HEK293T (cell line): ENCODE data around the gene PRKD2.

Experiments used
- CTCF ChIA-PET: fragments of 350-600 bp; formaldehyde crosslinking; extraction: SDS; loops from one replicate; lab custom pipeline; 2021; ENCODE audit warnings: antibody characterized with exemption, inconsistent platforms; lab: Yijun Ruan, JAX
- POLR2A ChIA-PET: fragments of 350-600 bp; formaldehyde crosslinking; extraction: SDS; loops from one replicate; lab custom pipeline; 2020; ENCODE audit warnings: antibody characterized with exemption, inconsistent platforms; lab: Yijun Ruan, JAX
- DNase-seq: peaks from one replicate; pipeline ENCODE4 v3.0.0; 2012; ENCODE audit warnings: mixed read lengths; ENCODE audit errors: extremely low spot score
- ARNT ChIP-seq: fragments of 450-650 bp; IDR thresholded peaks from 2 replicates; pipeline ENCODE4 v1.6.1; 2017; ENCODE audit warnings: mild to moderate bottlenecking
- BHLHE40 ChIP-seq: fragments of 450-650 bp; IDR thresholded peaks from 2 replicates; pipeline ENCODE4 v1.6.1; 2016; ENCODE audit warnings: mild to moderate bottlenecking, moderate library complexity, borderline replicate concordance
- CTBP1 ChIP-seq: fragments of 450-650 bp; IDR thresholded peaks from 2 replicates; pipeline ENCODE4 v1.6.1; 2016; ENCODE audit warnings: borderline replicate concordance
- ELF4 ChIP-seq: fragments of 450-650 bp; IDR thresholded peaks from 2 replicates; pipeline ENCODE4 v1.6.1; 2017; ENCODE audit warnings: antibody characterized with exemption
- FOXA1 ChIP-seq: fragments of 450-650 bp; IDR thresholded peaks from 2 replicates; pipeline ENCODE4 v1.6.1; 2016; ENCODE audit warnings: mild to moderate bottlenecking
- FOXK2 ChIP-seq: fragments of 450-650 bp; IDR thresholded peaks from 2 replicates; pipeline ENCODE4 v1.6.1; 2016; ENCODE audit warnings: mild to moderate bottlenecking
- FOXM1 ChIP-seq: fragments of 450-650 bp; IDR thresholded peaks from 2 replicates; pipeline ENCODE4 v1.6.1; 2017; ENCODE audit warnings: mild to moderate bottlenecking, borderline replicate concordance
- HDGF ChIP-seq: fragments of 450-650 bp; IDR thresholded peaks from 2 replicates; pipeline ENCODE4 v1.6.1; 2017; ENCODE audit warnings: antibody characterized with exemption, borderline replicate concordance
- L3MBTL2 ChIP-seq: fragments of 450-650 bp; conservative IDR thresholded peaks from 2 replicates; pipeline ENCODE4 v1.6.1; 2016; ENCODE audit warnings: mild to moderate bottlenecking
- LEF1 ChIP-seq: fragments of 450-650 bp; IDR thresholded peaks from 2 replicates; pipeline ENCODE4 v1.6.1; 2017; ENCODE audit warnings: mild to moderate bottlenecking, borderline replicate concordance
- NFRKB ChIP-seq: fragments of 450-650 bp; IDR thresholded peaks from 2 replicates; pipeline ENCODE4 v1.6.1; 2016; ENCODE audit warnings: mild to moderate bottlenecking, moderate library complexity
- SP1 ChIP-seq: fragments of 450-650 bp; IDR thresholded peaks from 2 replicates; pipeline ENCODE4 v1.6.1; 2017
- SUZ12 ChIP-seq: fragments of 450-650 bp; IDR thresholded peaks from 2 replicates; pipeline ENCODE4 v1.6.1; 2016; ENCODE audit warnings: mild to moderate bottlenecking
- TARDBP ChIP-seq: fragments of 450-650 bp; IDR thresholded peaks from 2 replicates; pipeline ENCODE4 v1.6.1; 2016
- ZNF384 ChIP-seq: fragments of 450-650 bp; IDR thresholded peaks from 2 replicates; pipeline ENCODE4 v1.6.1; 2016
- TF ChIP-seq, protein P1 (sequence below): fragments of 450-650 bp; IDR thresholded peaks from 2 replicates; pipeline ENCODE4 v1.6.1; 2016

PRKD2 gene

DNA sequence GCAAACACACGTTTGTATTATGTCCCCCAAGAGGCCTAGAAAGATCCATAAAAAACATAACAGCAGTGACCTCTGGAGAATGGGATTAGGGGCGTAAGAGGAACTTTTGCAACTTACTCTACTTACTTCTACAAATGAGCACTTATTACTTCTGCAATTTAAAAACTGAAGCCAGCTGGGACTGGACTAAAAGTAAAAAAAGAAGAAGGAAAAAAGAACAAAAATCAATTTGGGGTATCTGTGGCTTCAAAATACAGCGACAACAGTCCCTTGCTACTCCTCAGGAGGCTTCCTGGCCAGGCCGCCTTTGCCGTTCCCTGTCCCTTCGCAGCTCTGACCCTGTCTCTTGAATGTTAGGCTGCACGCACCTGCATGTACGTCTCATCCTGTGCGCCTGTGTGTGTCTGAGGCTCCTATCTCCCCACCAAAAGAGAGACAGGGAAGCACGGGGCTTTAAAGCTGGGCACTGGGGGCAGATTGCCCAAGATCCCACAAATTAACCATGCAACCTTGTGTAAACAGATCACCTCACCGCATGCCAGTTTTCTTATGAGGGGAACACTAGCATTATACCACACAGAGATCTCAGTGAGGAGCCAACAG lies 16.9 kb upstream of the PRKD2 start:
- ChIA-PET POLR2A (no interaction called here), CTCF (no interaction called here)

DNA sequence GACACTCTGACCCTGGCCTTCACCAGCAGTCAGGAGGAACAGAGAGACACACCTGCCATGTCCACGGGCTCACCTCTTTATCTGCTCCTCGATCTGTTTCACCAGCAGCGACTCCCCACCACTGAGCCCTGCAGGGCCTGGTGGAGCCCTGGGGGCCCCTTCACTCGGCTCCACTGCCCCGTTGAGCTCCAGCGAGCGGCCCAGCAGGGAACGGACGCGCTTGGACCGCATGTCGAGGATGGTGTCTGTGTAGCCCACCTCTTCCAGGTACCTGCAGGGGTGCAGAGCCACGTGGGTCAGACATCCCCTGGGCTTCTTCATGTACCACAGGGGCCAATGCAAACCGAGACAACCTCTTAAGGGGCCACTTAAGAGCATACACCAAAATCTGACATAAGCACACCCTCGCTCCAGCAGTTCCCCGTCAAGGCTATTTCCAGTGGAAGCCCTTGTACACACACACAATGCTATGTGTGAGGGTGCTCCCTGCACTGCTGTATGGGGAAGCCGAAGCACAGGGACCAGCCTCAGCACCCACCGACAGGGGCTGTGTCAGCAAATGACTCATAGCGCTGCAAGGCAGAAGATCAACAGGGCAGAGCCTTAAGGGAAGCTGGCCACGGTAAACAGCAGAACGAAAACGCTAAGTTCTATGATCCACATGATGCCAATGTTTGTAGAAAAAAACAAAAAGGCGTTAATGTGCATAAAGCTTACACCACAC lies 16.2 kb upstream of the PRKD2 start:
- no peak for DNase-seq
- TF ChIP-seq CTBP1 (no peak), FOXK2 (no peak)
- ChIA-PET CTCF (no interaction called here), POLR2A (no interaction called here)

More for the DNA sequence above, 16.9 kb upstream of the PRKD2 start:
- TF ChIP-seq CTBP1 = no peak
- TF ChIP-seq SP1 = no peak
- no peak for TF ChIP-seq NFRKB
- no peak for TF ChIP-seq FOXM1
- no peak for TF ChIP-seq TARDBP
- no peak for TF ChIP-seq L3MBTL2
- TF ChIP-seq SUZ12 = no peak
- TF ChIP-seq ARNT = no peak
- DNase-seq = no peak

DNA sequence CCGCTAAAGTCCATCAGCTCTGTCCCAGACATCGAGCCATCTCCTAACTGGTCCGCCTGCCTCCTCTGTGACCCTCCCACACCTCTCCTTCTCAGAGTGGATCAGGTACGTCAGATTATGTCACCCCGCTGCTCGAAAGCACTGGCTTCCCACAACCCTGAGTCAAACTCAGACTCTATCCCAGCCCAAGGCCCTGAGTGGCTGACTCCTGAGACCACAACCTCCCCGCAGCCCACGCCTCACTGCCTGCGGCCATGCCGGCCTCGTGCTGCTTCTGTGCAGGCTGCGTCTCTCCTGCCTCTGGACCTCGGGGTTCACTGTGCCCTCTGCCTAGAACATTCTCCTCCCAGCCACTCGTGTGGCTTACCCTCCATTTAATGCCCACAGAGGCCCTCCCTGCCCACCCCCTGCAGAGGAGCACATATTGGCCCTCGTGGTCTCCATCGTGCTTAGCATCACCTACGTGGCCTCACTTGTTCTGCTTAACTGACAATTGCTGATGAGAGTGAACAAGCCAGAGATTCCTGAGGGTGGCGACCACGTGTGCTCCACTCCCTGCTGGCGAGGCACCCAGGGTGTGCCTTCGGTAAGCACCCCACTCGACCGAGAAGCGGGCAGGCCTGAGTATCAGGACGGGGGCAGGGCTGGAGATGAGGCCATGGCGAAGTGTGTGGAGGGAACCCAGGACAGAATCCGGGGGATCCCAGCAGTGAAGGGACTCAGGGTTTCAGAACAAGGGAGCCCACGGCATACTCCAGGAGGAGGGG lies 15.4 kb upstream of the PRKD2 start:
- no peak for DNase-seq
- CTCF ChIA-PET = no interaction called here
- POLR2A ChIA-PET = no interaction called here
- TF ChIP-seq TARDBP (no peak), SUZ12 (no peak), SP1 (no peak), CTBP1 (no peak), NFRKB (no peak), ARNT (no peak), FOXA1 (no peak), ZNF384 (no peak), LEF1 (no peak), FOXM1 (no peak), HDGF (no peak), BHLHE40 (no peak)
- TF ChIP-seq, protein P1, sequence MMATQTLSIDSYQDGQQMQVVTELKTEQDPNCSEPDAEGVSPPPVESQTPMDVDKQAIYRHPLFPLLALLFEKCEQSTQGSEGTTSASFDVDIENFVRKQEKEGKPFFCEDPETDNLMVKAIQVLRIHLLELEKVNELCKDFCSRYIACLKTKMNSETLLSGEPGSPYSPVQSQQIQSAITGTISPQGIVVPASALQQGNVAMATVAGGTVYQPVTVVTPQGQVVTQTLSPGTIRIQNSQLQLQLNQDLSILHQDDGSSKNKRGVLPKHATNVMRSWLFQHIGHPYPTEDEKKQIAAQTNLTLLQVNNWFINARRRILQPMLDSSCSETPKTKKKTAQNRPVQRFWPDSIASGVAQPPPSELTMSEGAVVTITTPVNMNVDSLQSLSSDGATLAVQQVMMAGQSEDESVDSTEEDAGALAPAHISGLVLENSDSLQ = no peak

DNA sequence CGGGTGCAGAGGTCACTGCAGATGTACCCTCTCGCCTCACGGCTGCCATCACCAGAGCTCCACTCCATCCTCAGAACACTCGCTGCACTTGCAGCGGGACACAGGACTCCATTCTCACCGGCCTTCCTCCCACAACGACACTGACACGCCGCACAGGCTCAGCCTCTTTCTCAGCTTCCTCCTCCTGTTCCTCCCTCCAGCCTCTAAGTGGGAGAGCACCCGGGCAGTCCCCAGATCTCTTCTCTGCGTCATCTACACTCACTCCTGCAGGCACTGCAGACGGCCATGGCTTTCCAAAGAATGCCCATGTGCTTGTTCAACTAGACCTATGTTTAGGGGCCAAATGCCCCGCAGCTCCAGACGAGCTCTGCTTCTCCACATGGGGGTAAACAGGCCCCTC lies 14.7 kb upstream of the PRKD2 start:
- TF ChIP-seq FOXM1 (no peak), NFRKB (no peak), ARNT (no peak), ZNF384 (no peak), CTBP1 (no peak), TARDBP (no peak), SUZ12 (no peak), FOXK2 (no peak), SP1 (no peak), FOXA1 (no peak), L3MBTL2 (no peak), LEF1 (no peak), BHLHE40 (no peak), HDGF (no peak), ELF4 (no peak)
- TF ChIP-seq, protein P1 = no peak
- CTCF ChIA-PET = interaction anchor here (1.2 kb wide), 1 partner anchor 70 kb away, joined by 4 read pairs; no protein-coding TSS in a partner anchor
- POLR2A ChIA-PET = interaction anchor here (1.3 kb wide), 1 partner anchor 53 kb away, joined by 3 read pairs; no protein-coding TSS in a partner anchor
- DNase-seq = no peak

DNA sequence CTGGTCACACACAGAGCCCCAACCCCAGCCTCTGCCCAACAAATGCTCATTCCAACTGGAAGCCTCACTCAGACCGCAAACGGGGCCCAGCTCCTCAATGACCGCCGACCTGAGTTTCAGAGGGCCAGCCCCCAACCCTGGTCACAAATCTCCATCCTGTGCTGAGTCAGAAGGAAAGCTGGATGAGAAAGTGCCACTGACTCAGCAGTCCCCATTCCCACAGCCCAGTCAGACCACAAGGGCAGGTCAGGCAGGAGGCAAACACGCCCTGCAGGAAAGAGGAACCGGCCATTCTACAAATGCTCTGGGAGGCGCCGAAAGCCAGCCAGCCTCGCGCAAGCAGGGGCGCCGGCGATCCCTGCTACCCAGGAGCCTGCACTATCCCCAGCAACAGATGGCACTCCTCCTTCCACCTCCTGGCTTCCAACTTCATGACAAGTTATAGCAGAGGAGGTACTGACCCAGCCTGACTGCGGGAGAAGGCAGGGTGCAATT lies 14.1 kb upstream of the PRKD2 start:
- TF ChIP-seq SP1 (no peak), L3MBTL2 (no peak), CTBP1 (no peak), FOXK2 (no peak)
- ChIA-PET POLR2A (interaction anchor here (0.8 to 1.3 kb wide), 2 partner anchors 11 to 54 kb away, joined by 3 read pairs; no protein-coding TSS in a partner anchor), CTCF (interaction anchor here (0.8 to 1.2 kb wide), 2 partner anchors 27 to 69 kb away, joined by 3 to 4 read pairs; no protein-coding TSS in a partner anchor)
- DNase-seq = no peak

DNA sequence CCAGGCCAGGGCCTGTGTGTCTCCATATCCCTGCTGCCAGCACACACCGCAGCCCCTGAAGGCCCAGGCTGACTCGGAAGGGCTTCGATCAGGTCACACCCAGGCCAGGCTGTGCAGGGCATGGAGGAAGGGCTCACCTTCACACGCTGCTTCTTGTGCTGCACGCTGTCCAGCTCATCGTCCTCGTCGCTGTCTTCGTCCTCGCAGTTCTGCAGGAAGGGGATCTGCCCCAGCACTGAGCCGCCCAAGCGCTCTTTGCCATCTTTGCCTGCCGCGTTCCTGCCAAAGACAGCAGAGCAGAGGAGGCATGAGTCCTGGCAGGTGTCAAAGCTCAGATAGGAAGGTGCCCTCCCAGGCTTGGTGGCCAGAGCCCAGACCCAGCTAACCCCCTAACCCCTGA lies 13.7 kb upstream of the PRKD2 start:
- DNase-seq = no peak
- no peak for TF ChIP-seq L3MBTL2
- TF ChIP-seq HDGF = no peak
- no peak for TF ChIP-seq FOXA1
- TF ChIP-seq, protein P1 = no peak
- no peak for TF ChIP-seq ZNF384
- TF ChIP-seq FOXK2 = no peak
- no peak for TF ChIP-seq TARDBP
- no peak for TF ChIP-seq ARNT
- no peak for TF ChIP-seq NFRKB
- TF ChIP-seq BHLHE40 = no peak
- no peak for TF ChIP-seq ELF4
- no peak for TF ChIP-seq CTBP1
- TF ChIP-seq SP1 = no peak
- TF ChIP-seq SUZ12 = no peak
- no peak for TF ChIP-seq FOXM1
- TF ChIP-seq LEF1 = no peak
- CTCF ChIA-PET = interaction anchor here (0.8 to 1.2 kb wide), 2 partner anchors 27 to 69 kb away, joined by 3 to 4 read pairs; no protein-coding TSS in a partner anchor
- POLR2A ChIA-PET = interaction anchor here (0.8 to 1.3 kb wide), 2 partner anchors 12 to 54 kb away, joined by 3 read pairs; no protein-coding TSS in a partner anchor
